HG03469 (cell line): ENCODE measurements around the gene METAP1.
"Not testable (repeated sequence)": the region's sequence is repeated elsewhere in the genome, so short reads cannot be mapped to it uniquely, and the experiment has no call there.

ENCODE experiments used
- ATAC-seq: cut with Tn5 transposase; IDR thresholded peaks from one replicate; pipeline ENCODE4 v1.9.1; 2021; ENCODE audit warnings: mild to moderate bottlenecking, moderate library complexity, moderate number of reproducible peaks; ENCODE audit not compliant: unreplicated experiment

The METAP1 gene

GRCh38 chr4:98995183-98996055 lies at the start of gene METAP1:
Gene METAP1 (plus strand): TSS chr4:98995721. CDS start chr4:98995754, 33 bp downstream.
- peak; percentile 96 for ATAC-seq

- no peak for ATAC-seq
These were observed 49.2 kb upstream of the METAP1 start for GRCh38 chr4:98946359-98946758.

- ATAC-seq: no peak
These were observed 44.6 kb upstream of the METAP1 start for GRCh38 chr4:98950925-98951324.

- ATAC-seq: no peak
These were observed 43.8 kb upstream of the METAP1 start for GRCh38 chr4:98951710-98952109.

- ATAC-seq: no peak
These were observed 40.3 kb upstream of the METAP1 start for GRCh38 chr4:98955229-98955628.

- no peak for ATAC-seq
These were observed 37.5 kb upstream of the METAP1 start for GRCh38 chr4:98958065-98958464.

- ATAC-seq: no peak
These were observed 36.1 kb upstream of the METAP1 start for GRCh38 chr4:98959411-98959810.

- no peak for ATAC-seq
These were observed 33.8 kb upstream of the METAP1 start for GRCh38 chr4:98961770-98962169.

GRCh38 chr4:98963538-98964433 lies 31.7 kb upstream of the METAP1 start:
- no peak for ATAC-seq

GRCh38 chr4:98966926-98967325 lies 28.6 kb upstream of the METAP1 start:
- ATAC-seq: no peak

- ATAC-seq: no peak
These were observed 27.7 kb upstream of the METAP1 start for GRCh38 chr4:98967786-98968329.

GRCh38 chr4:98969878-98970785 lies 25.4 kb upstream of the METAP1 start:
- no peak for ATAC-seq

GRCh38 chr4:98976716-98977115 lies 18.8 kb upstream of the METAP1 start:
- ATAC-seq: no peak

- ATAC-seq: no peak
These were observed 18.0 kb upstream of the METAP1 start for GRCh38 chr4:98977557-98977956.

GRCh38 chr4:98987720-98988119 lies 7.8 kb upstream of the METAP1 start:
- no peak for ATAC-seq

- not testable (repeated sequence) for ATAC-seq
These were observed 2.7 kb upstream of the METAP1 start for GRCh38 chr4:98992835-98993234.

- no peak for ATAC-seq
These were observed 2.0 kb upstream of the METAP1 start for GRCh38 chr4:98993419-98994071.

GRCh38 chr4:98994474-98995182 lies 893 bp upstream of the METAP1 start:
- ATAC-seq: no peak

- peak; percentile 2 for ATAC-seq
These were observed 689 bp downstream of the METAP1 start for GRCh38 chr4:98996056-98996764.
